Measurements from ENCODE around the gene UNC119B.

UNC119B gene

GRCh38 chr12:120698665-120699064, 11.6 kb upstream of the UNC119B start:
- no peak for DNase-seq
- no peak for TF ChIP-seq CTCF (IDR thresholded peaks at IDR 0.05; ENCODE audit: low read depth, low read length, missing control alignments)
- in situ Hi-C loops (cut with HindIII; ENCODE audit: low pct_ligation_motif_present, low sequenced_read_pairs): no loop called here

GRCh38 chr12:120699553-120699952, 10.7 kb upstream of the UNC119B start:
- Histone ChIP-seq H3K4me3 (ENCODE audit: low read depth, low read length) (no peak overlapping the region), H3K36me3 (replicated peaks) (peaks cover 59% of the 10 kb centered on the region), H3K27me3 (replicated peaks) (no peaks in the 10 kb centered on the region), H3K27ac (no peak overlapping the region)
- no peak for TF ChIP-seq CTCF (IDR thresholded peaks at IDR 0.05; ENCODE audit: low read depth, low read length, missing control alignments)
- no peak for DNase-seq
- in situ Hi-C loops (cut with HindIII; ENCODE audit: low pct_ligation_motif_present, low sequenced_read_pairs): no loop called here

More at GRCh38 chr12:120698665-120699064, 11.6 kb upstream of the UNC119B start:
- no peak overlapping the region for H3K27ac ChIP-seq
- no peaks in the 10 kb centered on the region for H3K27me3 ChIP-seq (replicated peaks)
- no peak overlapping the region for H3K4me3 ChIP-seq (ENCODE audit: low read depth, low read length)
- peaks cover 66% of the 10 kb centered on the region for H3K36me3 ChIP-seq (replicated peaks)

- no peaks in the 10 kb centered on the region for H3K27me3 ChIP-seq (replicated peaks)
- H3K4me3 ChIP-seq (ENCODE audit: low read depth, low read length): no peak overlapping the region
- in situ Hi-C loops (cut with HindIII; ENCODE audit: low pct_ligation_motif_present, low sequenced_read_pairs): no loop called here
- no peak for TF ChIP-seq CTCF (IDR thresholded peaks at IDR 0.05; ENCODE audit: low read depth, low read length, missing control alignments)
- no peak overlapping the region for H3K27ac ChIP-seq
- H3K36me3 ChIP-seq (replicated peaks): peaks cover 45% of the 10 kb centered on the region
- no peak for DNase-seq
Observed at GRCh38 chr12:120700886-120701285, 9.4 kb upstream of the UNC119B start.

- no peak overlapping the region for H3K4me3 ChIP-seq (ENCODE audit: low read depth, low read length)
- H3K36me3 ChIP-seq (replicated peaks): peaks cover 29% of the 10 kb centered on the region
- no peaks in the 10 kb centered on the region for H3K27me3 ChIP-seq (replicated peaks)
- H3K27ac ChIP-seq: no peak overlapping the region
- DNase-seq: no peak
- in situ Hi-C loops (cut with HindIII; ENCODE audit: low pct_ligation_motif_present, low sequenced_read_pairs): no loop called here
- TF ChIP-seq CTCF (IDR thresholded peaks at IDR 0.05; ENCODE audit: low read depth, low read length, missing control alignments): no peak
Observed at GRCh38 chr12:120702637-120703036, 7.6 kb upstream of the UNC119B start.

- no peak overlapping the region for H3K4me3 ChIP-seq (ENCODE audit: low read depth, low read length)
- in situ Hi-C loops (cut with HindIII; ENCODE audit: low pct_ligation_motif_present, low sequenced_read_pairs): no loop called here
- H3K27me3 ChIP-seq (replicated peaks): no peaks in the 10 kb centered on the region
- no peak for TF ChIP-seq CTCF (IDR thresholded peaks at IDR 0.05; ENCODE audit: low read depth, low read length, missing control alignments)
- H3K36me3 ChIP-seq (replicated peaks): peaks cover 22% of the 10 kb centered on the region
- no peak overlapping the region for H3K27ac ChIP-seq
- DNase-seq: no peak
Observed at GRCh38 chr12:120703311-120703942, 6.8 kb upstream of the UNC119B start.

- H3K4me3 ChIP-seq (ENCODE audit: low read depth, low read length): no peak overlapping the region
- H3K36me3 ChIP-seq (replicated peaks): peaks cover 9% of the 10 kb centered on the region
- H3K27me3 ChIP-seq (replicated peaks): no peaks in the 10 kb centered on the region
- TF ChIP-seq CTCF (IDR thresholded peaks at IDR 0.05; ENCODE audit: low read depth, low read length, missing control alignments): no peak
- in situ Hi-C loops (cut with HindIII; ENCODE audit: low pct_ligation_motif_present, low sequenced_read_pairs): no loop called here
- no peak overlapping the region for H3K27ac ChIP-seq
- no peak for DNase-seq
Observed at GRCh38 chr12:120705618-120706017, 4.6 kb upstream of the UNC119B start.

Measured in brain microvascular endothelial cell (primary cell).